ENCODE results near the gene FGD6. TPM values are rescaled to one million over a fixed set of nuclear protein-coding genes. Genes with fewer than 3 reads are reported as not detected.
A peak's percentile ranks its signal among the peaks of the same experiment; 100 is the strongest.
"Not testable (repeated sequence)": the region's sequence is repeated elsewhere in the genome, so short reads cannot be mapped to it uniquely, and the experiment has no call there.

Gene FGD6
- total and polyA plus RNA-seq, 8 donors, result 13.8 to 36.0 (median 16.0) TPM

- Histone ChIP-seq H3K27ac (peak overlapping the region; percentile 36 to 38), H3K4me1 (peaks cover 3 to 13% of the 10 kb centered on the region in 2 donors), H3K9me3 (no peaks in the 10 kb centered on the region), H3K36me3 (no peaks in the 10 kb centered on the region), H3K4me3 (no peak overlapping the region), H3K27me3 (no peaks in the 10 kb centered on the region)
- ATAC-seq, result peak; percentile 58
- no peak for TF ChIP-seq CTCF (IDR thresholded peaks at IDR 0.05)
- intact Hi-C loops (cut with DNase I), result no loop called here
- DNase-seq, result peak in 2 of 4 donors; percentile 79 to 80
Measured at GRCh38 chr12:95143621-95144205, 73.6 kb downstream of the FGD6 start.

GRCh38 chr12:95142431-95143151, 74.7 kb downstream of the FGD6 start:
- DNase-seq, result no peak
- no peak overlapping the region for H3K4me3 ChIP-seq
- no peaks in the 10 kb centered on the region for H3K36me3 ChIP-seq
- no peaks in the 10 kb centered on the region for H3K27me3 ChIP-seq
- H3K9me3 ChIP-seq, result no peaks in the 10 kb centered on the region
- peak; percentile 62 for ATAC-seq
- H3K27ac ChIP-seq, result peak overlapping the region in 1 of 2 donors; percentile 31
- intact Hi-C loops (cut with DNase I), result no loop called here
- TF ChIP-seq CTCF (IDR thresholded peaks at IDR 0.05), result no peak
- H3K4me1 ChIP-seq, result peaks cover 3 to 13% of the 10 kb centered on the region in 2 donors

- Histone ChIP-seq H3K27ac (no peak overlapping the region), H3K9me3 (no peaks in the 10 kb centered on the region), H3K4me1 (peaks cover 3 to 13% of the 10 kb centered on the region in 2 donors), H3K27me3 (no peaks in the 10 kb centered on the region), H3K36me3 (no peaks in the 10 kb centered on the region), H3K4me3 (no peak overlapping the region)
- ATAC-seq (no peak), DNase-seq (no peak)
- intact Hi-C loops (cut with DNase I), result no loop called here
- no peak for TF ChIP-seq CTCF (IDR thresholded peaks at IDR 0.05)
Measured at GRCh38 chr12:95141310-95141709, 76.0 kb downstream of the FGD6 start.

- H3K36me3 ChIP-seq, H3K27ac ChIP-seq, H3K9me3 ChIP-seq, H3K4me1 ChIP-seq, H3K4me3 ChIP-seq, ATAC-seq, H3K27me3 ChIP-seq, DNase-seq: not testable (repeated sequence)
- intact Hi-C loops (cut with DNase I), result loop anchor here in 1 of 2 donors (10.0 kb wide), 1 partner anchor 77 kb away; the partner anchor contains the start of genes FGD6 and VEZT
Measured at GRCh38 chr12:95138031-95138430, 79.2 kb downstream of the FGD6 start.

GRCh38 chr12:95136598-95136997, 80.7 kb downstream of the FGD6 start:
- Histone ChIP-seq H3K4me3 (no peak overlapping the region), H3K27ac (no peak overlapping the region), H3K36me3 (no peaks in the 10 kb centered on the region), H3K4me1 (peaks cover 0 to 21% of the 10 kb centered on the region in 2 donors), H3K9me3 (no peaks in the 10 kb centered on the region), H3K27me3 (no peaks in the 10 kb centered on the region)
- TF ChIP-seq CTCF (IDR thresholded peaks at IDR 0.05), result no peak
- intact Hi-C loops (cut with DNase I), result loop anchor here in 1 of 2 donors (10.0 kb wide), 1 partner anchor 78 kb away; the partner anchor contains the start of genes FGD6 and VEZT
- DNase-seq (no peak), ATAC-seq (peak; percentile 49)

Data from left lung (tissue), 10 donors.